ENCODE data around the gene SLC25A21. TPM values are rescaled to one million over a fixed set of nuclear protein-coding genes. Genes with fewer than 3 reads are reported as not detected.

Gene SLC25A21
- total RNA-seq, 1 experiment from 2014 or later, result 37.0 TPM

GRCh38 chr14:37045340-37046061, 126.9 kb downstream of the SLC25A21 start:
- peak; percentile 36 for DNase-seq (ENCODE audit: low read depth)

- DNase-seq (ENCODE audit: low read depth), result no peak
These were observed 134.6 kb downstream of the SLC25A21 start for GRCh38 chr14:37037636-37038387.

GRCh38 chr14:37036669-37037341, 135.6 kb downstream of the SLC25A21 start:
- DNase-seq (ENCODE audit: low read depth), result peak; percentile 39

GRCh38 chr14:37035401-37035800, 137.0 kb downstream of the SLC25A21 start:
- DNase-seq (ENCODE audit: low read depth), result no peak

GRCh38 chr14:37034410-37035285, 137.8 kb downstream of the SLC25A21 start:
- peak; percentile 78 for DNase-seq (ENCODE audit: low read depth)

GRCh38 chr14:37032863-37033262, 139.5 kb downstream of the SLC25A21 start:
- DNase-seq (ENCODE audit: low read depth), result no peak

GRCh38 chr14:37027188-37027824, 145.1 kb downstream of the SLC25A21 start:
- DNase-seq (ENCODE audit: low read depth), result peak; percentile 44

GRCh38 chr14:37023875-37024565, 148.4 kb downstream of the SLC25A21 start:
- DNase-seq (ENCODE audit: low read depth), result no peak

GRCh38 chr14:37021390-37021789, 151.0 kb downstream of the SLC25A21 start:
- DNase-seq (ENCODE audit: low read depth), result no peak

GRCh38 chr14:37019488-37019887, 152.9 kb downstream of the SLC25A21 start:
- DNase-seq (ENCODE audit: low read depth), result no peak

GRCh38 chr14:37018571-37019240, 153.7 kb downstream of the SLC25A21 start:
- DNase-seq (ENCODE audit: low read depth), result no peak

- DNase-seq (ENCODE audit: low read depth), result no peak
These were observed 159.3 kb downstream of the SLC25A21 start for GRCh38 chr14:37013078-37013477.

GRCh38 chr14:36998686-36999085, 173.7 kb downstream of the SLC25A21 start:
- peak; percentile 61 for DNase-seq (ENCODE audit: low read depth)

- peak; percentile 48 for DNase-seq (ENCODE audit: low read depth)
These were observed 174.6 kb downstream of the SLC25A21 start for GRCh38 chr14:36997843-36998242.

- no peak for DNase-seq (ENCODE audit: low read depth)
These were observed 175.4 kb downstream of the SLC25A21 start for GRCh38 chr14:36996857-36997590.

- DNase-seq (ENCODE audit: low read depth), result peak; percentile 91
These were observed 176.1 kb downstream of the SLC25A21 start for GRCh38 chr14:36996133-36996856.

GRCh38 chr14:36989806-36990205, 182.6 kb downstream of the SLC25A21 start:
- DNase-seq (ENCODE audit: low read depth), result no peak

GRCh38 chr14:36988989-36989388, 183.4 kb downstream of the SLC25A21 start:
- DNase-seq (ENCODE audit: low read depth), result peak; percentile 51

All from Daoy (cell line).